K562 (cell line): ENCODE results near the gene CAV1. TPM values are rescaled to one million over a fixed set of nuclear protein-coding genes. Genes with fewer than 3 reads are reported as not detected.

ENCODE experiments used
- FOXA3 ChIP-seq, 2 experiments: fragments of 450-650 bp in 1 of 2; sonication (generic) in 1 of 2; formaldehyde crosslinking; IDR thresholded peaks in 1 of 2; conservative IDR thresholded peaks in 1 of 2; 2 replicates each; pipeline versions ENCODE4 v1.4.0 to v1.8.0; 2020 to 2022; ENCODE audit warnings: mild to moderate bottlenecking in 2 of 2, missing genetic modification reagents in 1 of 2
- FOXP4 ChIP-seq: sonication (generic); formaldehyde crosslinking; IDR thresholded peaks from 2 replicates; pipeline ENCODE4 v1.8.0; 2022; ENCODE audit warnings: mild to moderate bottlenecking, missing genetic modification reagents, borderline replicate concordance
- HNRNPLL ChIP-seq: fragments of 200-400 bp; formaldehyde crosslinking; IDR thresholded peaks from 2 replicates; pipeline ENCODE4 v1.6.1; 2017; ENCODE audit warnings: low read length, low read depth, mild to moderate bottlenecking; ENCODE audit not compliant: poor library complexity, severe bottlenecking
- MAZ ChIP-seq, 2 experiments: fragments of 450-650 bp in 1 of 2; sonication (generic) in 1 of 2; formaldehyde crosslinking; IDR thresholded peaks in 1 of 2; conservative IDR thresholded peaks in 1 of 2; 2 replicates each; pipeline versions ENCODE4 v1.4.0 to v1.5.0; 2020; ENCODE audit warnings: mild to moderate bottlenecking in 1 of 2, missing genetic modification reagents in 1 of 2
- MLLT1 ChIP-seq, 2 experiments: fragments of 450-650 bp; IDR thresholded peaks; 2 replicates each; pipeline ENCODE4 v1.6.1; 2016
- NFRKB ChIP-seq: fragments of 450-650 bp; IDR thresholded peaks from 2 replicates; pipeline ENCODE4 v1.6.1; 2016; ENCODE audit warnings: low read depth
- NR1H2 ChIP-seq: sonication (generic); formaldehyde crosslinking; IDR thresholded peaks from 2 replicates; pipeline ENCODE4 v1.4.0; 2020; ENCODE audit warnings: mild to moderate bottlenecking, missing genetic modification reagents
- PCBP1 ChIP-seq: fragments of 200-400 bp; formaldehyde crosslinking; IDR thresholded peaks from 2 replicates; pipeline ENCODE4 v1.6.1; 2018; ENCODE audit warnings: mild to moderate bottlenecking, low read depth, low read length; ENCODE audit not compliant: poor library complexity, severe bottlenecking
- RBM15 ChIP-seq: fragments of 200-400 bp; formaldehyde crosslinking; IDR thresholded peaks from 2 replicates; pipeline ENCODE4 v1.6.1; 2018; ENCODE audit warnings: mild to moderate bottlenecking, low read length, moderate library complexity; ENCODE audit not compliant: insufficient read depth
- RNF2 ChIP-seq: sonication (generic); IDR thresholded peaks from 2 replicates; pipeline ENCODE4 v1.6.1; 2016
- SREBF1 ChIP-seq: fragments of 150-350 bp; IDR thresholded peaks from 2 replicates; pipeline ENCODE4 v1.6.1; 2014; ENCODE audit warnings: antibody characterized with exemption, low read depth, low read length, borderline replicate concordance
- SRSF3 ChIP-seq: fragments of 200-400 bp; formaldehyde crosslinking; IDR thresholded peaks from 2 replicates; pipeline ENCODE4 v1.6.1; 2016; ENCODE audit warnings: mild to moderate bottlenecking, low read length, moderate library complexity; ENCODE audit not compliant: insufficient read depth
- SUPT5H ChIP-seq: fragments of 450-650 bp; IDR thresholded peaks from 2 replicates; pipeline ENCODE4 v1.6.1; 2016
- TCF3 ChIP-seq: sonication (generic); formaldehyde crosslinking; IDR thresholded peaks from 2 replicates; pipeline ENCODE4 v1.4.0; 2020; ENCODE audit warnings: mild to moderate bottlenecking, missing genetic modification reagents
- YBX1 ChIP-seq: fragments of 450-650 bp; IDR thresholded peaks from 2 replicates; pipeline ENCODE4 v1.7.1; 2016; ENCODE audit warnings: mild to moderate bottlenecking
- ZBTB17 ChIP-seq: fragments of 450-650 bp; formaldehyde crosslinking; IDR thresholded peaks from 2 replicates; pipeline ENCODE4 v1.4.0; 2020; ENCODE audit warnings: mild to moderate bottlenecking
- ZNF24 ChIP-seq: fragments of 450-650 bp; IDR thresholded peaks from 2 replicates; pipeline ENCODE4 v1.6.1; 2016
- ZNF263 ChIP-seq: sonication (generic); formaldehyde crosslinking; IDR thresholded peaks from 2 replicates; pipeline ENCODE4 v1.8.0; 2022; ENCODE audit warnings: mild to moderate bottlenecking, missing genetic modification reagents, borderline replicate concordance
- ZNF347 ChIP-seq: fragments of 450-650 bp; formaldehyde crosslinking; IDR thresholded peaks from 2 replicates; pipeline ENCODE4 v1.4.0; 2020; ENCODE audit warnings: low read depth, mild to moderate bottlenecking, moderate library complexity
- ZNF512 ChIP-seq: IDR thresholded peaks from 2 replicates; pipeline ENCODE4 v1.6.1; 2016; ENCODE audit warnings: missing genetic modification characterization, missing compliant biosample characterization
- ZNF77 ChIP-seq: fragments of 250-450 bp; sonication (Bioruptor Pico); IDR thresholded peaks from 2 replicates; pipeline ENCODE4 v1.5.0; 2020
- polyA plus RNA-seq, 8 experiments: library from polyadenylated mRNA; depleted of rRNA in 4 of 8; stranded (reverse) in 5 of 8; unstranded in 3 of 8; fragments of >200 nt; fragmentation: Nextera tagmentation in 2 of 8; fragmentation: Illumina TruSeq in 1 of 8; extraction: Ambion mirVana in 2 of 8; extraction: Trizol in 1 of 8; gene quantifications; 2 replicates each; pipeline versions ENCODE4 v1.2.1 to v1.2.3, GENCODE V29; 2011 to 2014; ENCODE audit warnings: inconsistent platforms in 1 of 8, missing spikeins in 1 of 8
- total RNA-seq, 7 experiments: library from RNA; depleted of rRNA in 6 of 7; stranded (reverse); fragments of >200 nt in 6 of 7; fragmentation: Illumina TruSeq in 2 of 7; extraction: Trizol in 2 of 7; gene quantifications; 2 replicates each; pipeline versions ENCODE4 v1.2.1 to v1.2.3, GENCODE V29; 2011 to 2021; ENCODE audit warnings: low replicate concordance in 1 of 7
- TF ChIP-seq, protein P1 (sequence below): sonication (generic); formaldehyde crosslinking; IDR thresholded peaks from 2 replicates; pipeline ENCODE4 v1.9.0; 2022; ENCODE audit warnings: mild to moderate bottlenecking, missing genetic modification reagents
- TF ChIP-seq, protein P2 (sequence below): IDR thresholded peaks from 2 replicates; pipeline ENCODE4 v1.6.1; 2011; ENCODE audit not compliant: insufficient read length; ENCODE audit errors: extremely low read depth

The CAV1 gene
- total and polyA plus RNA-seq, 9 of the 15 experiments (the other 6 are each of a cell fraction or from before 2014, with no cell fraction given) = 0.08 to 1.5 (median 0.63) TPM

DNA sequence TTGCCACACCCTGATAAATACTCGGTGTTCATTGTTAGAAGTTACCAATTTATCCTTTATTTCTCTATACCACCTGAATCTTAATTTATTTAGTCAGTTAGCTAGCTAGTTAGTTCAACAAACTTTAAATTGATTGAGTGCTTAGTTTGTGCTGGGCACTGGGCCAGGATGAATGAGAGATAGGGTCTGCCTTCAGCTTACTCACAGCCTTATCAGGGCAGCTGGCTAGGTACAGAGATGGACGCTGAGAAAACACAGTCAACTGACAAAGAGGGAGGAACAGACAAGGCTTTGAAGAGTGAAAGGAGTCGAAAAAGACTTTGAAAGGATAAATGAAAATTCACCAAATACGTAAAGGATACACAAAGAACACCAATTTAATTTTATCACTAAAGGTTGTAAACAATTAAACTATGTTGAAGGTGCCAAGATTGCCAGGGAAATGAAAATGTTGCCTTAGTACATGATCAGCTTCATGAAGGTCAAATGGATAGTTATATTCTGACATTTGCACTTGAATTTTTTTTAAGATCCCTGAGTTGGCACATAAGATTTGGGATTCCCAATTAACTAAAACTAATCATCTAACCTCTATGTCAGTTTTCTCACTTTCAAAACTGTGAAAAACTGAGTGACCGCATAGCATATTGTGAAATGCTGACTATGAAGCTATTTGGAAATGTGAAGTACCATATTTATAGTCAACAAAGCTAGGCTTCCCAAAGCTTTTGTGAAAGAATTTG is 23.2 kb upstream of the CAV1 start (continued):
- TF ChIP-seq FOXP4 (CRISPR knock-in tag) (no peak), SUPT5H (no peak), ZNF347 (CRISPR knock-in tag) (no peak), ZNF24 (no peak), MAZ (CRISPR knock-in tag; conservative IDR thresholded peaks at IDR 0.05 in 1 of 2, IDR thresholded peaks at IDR 0.05 in 1 of 2) (peak in 1 of 2 experiments; percentile 51; a peak in 2 of 4 replicates), ZBTB17 (CRISPR knock-in tag) (0 out of 2 replicates have a peak, but pooled peaks have one; percentile 21), RBM15 (no peak), ZNF263 (no peak), FOXA3 (CRISPR knock-in tag; conservative IDR thresholded peaks at IDR 0.05 in 1 of 2, IDR thresholded peaks at IDR 0.05 in 1 of 2) (no peak), SREBF1 (no peak), ZNF512 (no peak), MLLT1 (IDR thresholded peaks at IDR 0.05) (no peak; a peak in 1 of 4 replicates), TCF3 (CRISPR knock-in tag) (peak; percentile 87), HNRNPLL (no peak), ZNF77 (no peak; the same call in 1 of the 2 replicates), RNF2 (peak; percentile 93), NFRKB (peak; percentile 82; the same call in 1 of the 2 replicates), SRSF3 (no peak), YBX1 (no peak), NR1H2 (CRISPR knock-in tag) (no peak), PCBP1 (no peak)
- TF ChIP-seq, protein P1, sequence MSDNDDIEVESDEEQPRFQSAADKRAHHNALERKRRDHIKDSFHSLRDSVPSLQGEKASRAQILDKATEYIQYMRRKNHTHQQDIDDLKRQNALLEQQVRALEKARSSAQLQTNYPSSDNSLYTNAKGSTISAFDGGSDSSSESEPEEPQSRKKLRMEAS (CRISPR knock-in tag) = no peak
- TF ChIP-seq, protein P2, sequence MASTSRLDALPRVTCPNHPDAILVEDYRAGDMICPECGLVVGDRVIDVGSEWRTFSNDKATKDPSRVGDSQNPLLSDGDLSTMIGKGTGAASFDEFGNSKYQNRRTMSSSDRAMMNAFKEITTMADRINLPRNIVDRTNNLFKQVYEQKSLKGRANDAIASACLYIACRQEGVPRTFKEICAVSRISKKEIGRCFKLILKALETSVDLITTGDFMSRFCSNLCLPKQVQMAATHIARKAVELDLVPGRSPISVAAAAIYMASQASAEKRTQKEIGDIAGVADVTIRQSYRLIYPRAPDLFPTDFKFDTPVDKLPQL = no peak
